GM10266 (cell line): ENCODE data around the gene IRF4.

ENCODE experiments used
- DNase-seq: peaks from one replicate; pipeline ENCODE4 v3.0.0; 2012; ENCODE audit errors: extremely low spot score
- CTCF ChIP-seq: IDR thresholded peaks from 2 replicates; pipeline ENCODE4 v1.5.1; 2012; ENCODE audit warnings: mild to moderate bottlenecking, low read depth; ENCODE audit not compliant: control insufficient read depth, insufficient read depth; ENCODE audit errors: missing control alignments

IRF4 gene

DNA sequence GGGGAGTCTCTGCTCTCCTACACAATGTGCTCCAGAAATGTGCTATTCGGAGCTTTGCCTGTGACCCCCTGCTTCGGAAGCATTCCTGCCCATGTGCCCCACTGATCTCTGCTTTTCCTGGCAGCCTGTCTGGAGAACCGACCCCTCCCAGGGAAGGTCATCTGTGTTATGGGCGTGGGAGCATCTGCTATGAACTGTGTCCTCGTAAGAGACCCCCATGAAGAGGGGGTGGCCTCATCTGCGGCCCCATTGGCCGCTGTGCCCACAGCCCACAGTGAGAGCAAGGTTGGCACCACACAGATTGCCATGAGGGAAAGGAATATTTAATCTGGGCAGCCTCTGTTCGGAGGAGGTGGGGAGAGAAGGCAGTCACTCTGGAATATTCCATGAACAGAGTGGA lies 32.7 kb upstream of the IRF4 start:
- TF ChIP-seq CTCF, result no peak
- no peak for DNase-seq

DNA sequence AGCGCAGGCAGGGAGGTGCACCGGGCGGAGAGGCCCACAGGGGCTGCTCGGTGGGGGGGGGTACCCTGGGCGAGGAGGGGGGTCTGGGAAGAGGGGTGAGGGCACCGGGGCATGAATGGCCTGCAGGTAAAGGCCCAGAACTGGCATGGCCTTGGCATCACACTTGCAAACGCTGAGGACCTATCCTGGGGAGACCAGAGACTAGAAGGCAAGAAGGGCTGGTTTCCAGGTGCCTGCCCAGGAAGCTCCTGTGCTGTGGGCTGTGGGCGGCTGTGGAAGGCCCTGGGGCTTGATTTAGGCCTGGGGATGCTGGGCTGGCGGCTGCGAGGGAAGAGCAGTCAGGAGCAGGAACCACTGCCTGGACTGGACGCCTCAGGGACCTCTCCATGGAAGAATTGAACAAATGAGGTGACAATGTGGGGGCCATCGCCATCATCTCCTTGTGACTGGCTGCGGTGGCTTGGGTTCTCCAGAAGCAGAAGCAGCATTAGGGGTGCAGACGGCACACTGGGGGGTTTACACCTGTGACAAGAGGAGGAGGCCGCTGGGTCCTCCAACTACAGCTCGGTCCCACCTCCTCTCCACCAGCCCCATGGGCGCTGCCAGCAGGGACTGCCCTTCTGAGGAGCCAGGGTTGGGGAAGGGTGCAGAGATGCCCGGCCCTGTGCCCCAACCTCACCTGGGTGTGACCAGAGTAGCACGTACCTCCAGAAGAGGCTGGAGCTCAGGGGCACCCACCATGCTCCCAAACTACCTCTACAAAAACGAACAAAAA lies 32.1 kb upstream of the IRF4 start:
- TF ChIP-seq CTCF, result no peak
- no peak for DNase-seq

DNA sequence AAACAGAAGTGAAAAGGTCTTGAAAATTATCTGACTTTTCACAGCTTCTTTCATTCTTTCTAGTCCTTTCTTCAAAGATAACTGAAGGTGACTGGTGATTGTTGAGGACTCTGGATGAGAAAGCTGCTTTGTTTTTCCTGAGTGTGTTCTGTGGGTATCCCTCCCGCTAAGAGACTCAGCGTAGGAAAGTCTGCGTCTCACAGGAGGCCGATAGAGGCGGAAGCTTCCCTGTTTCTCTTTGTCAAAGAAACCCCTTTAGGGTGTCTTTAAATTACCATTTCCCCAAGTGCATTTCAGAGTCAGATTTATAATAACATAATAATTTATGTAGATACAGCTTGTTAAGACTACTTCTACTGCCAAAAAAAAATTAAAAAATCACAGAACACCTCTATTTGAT lies 31.2 kb upstream of the IRF4 start:
- DNase-seq, result no peak
- TF ChIP-seq CTCF, result no peak

- no peak for DNase-seq
- no peak for TF ChIP-seq CTCF
Measured at GRCh38 chr6:360764-361373, 30.7 kb upstream of the IRF4 start.

GRCh38 chr6:361411-362132 lies 30.0 kb upstream of the IRF4 start:
- no peak for TF ChIP-seq CTCF

DNA sequence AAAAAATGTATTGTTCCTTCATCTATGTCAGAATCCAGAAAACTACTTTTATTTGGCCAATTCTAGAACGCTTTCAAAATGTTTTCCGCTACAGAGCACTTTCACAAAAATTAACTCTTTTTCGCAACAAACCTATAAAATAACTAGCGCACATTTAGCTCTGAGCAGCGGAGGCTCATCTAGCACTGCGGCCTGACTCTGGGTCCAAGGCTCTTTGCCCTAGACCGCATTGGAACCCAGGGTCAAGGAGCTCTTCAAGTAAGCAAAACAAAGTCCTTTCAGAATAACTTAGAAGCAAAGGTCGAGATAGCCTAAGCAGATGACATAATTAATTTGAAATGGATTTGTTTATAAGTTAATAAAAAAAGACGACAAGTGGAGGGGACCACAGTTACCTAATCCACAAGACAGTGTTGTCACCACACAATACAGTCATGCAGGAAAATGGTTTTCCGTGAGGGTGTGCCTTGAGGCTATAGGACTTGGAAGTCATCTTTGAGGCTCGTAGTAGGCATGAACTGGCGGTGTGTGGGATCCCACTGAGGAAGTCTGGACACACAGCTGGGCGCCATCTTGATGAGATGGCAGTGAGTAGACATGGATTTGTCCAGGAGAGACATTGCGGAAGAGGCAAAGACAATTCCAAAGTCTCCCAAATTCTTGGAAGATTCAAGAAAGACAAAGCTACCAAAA lies 29.2 kb upstream of the IRF4 start:
- no peak for TF ChIP-seq CTCF
- DNase-seq, result no peak

More at GRCh38 chr6:361411-362132, 30.0 kb upstream of the IRF4 start:
- no peak for DNase-seq
